HUES64 (cell line): ENCODE data around the gene CCSER1.
A peak's percentile ranks its signal among the peaks of the same experiment; 100 is the strongest.
"Not testable (repeated sequence)": the region's sequence is repeated elsewhere in the genome, so short reads cannot be mapped to it uniquely, and the experiment has no call there.

Source experiments
- H3K27ac ChIP-seq: 2 replicates; pipeline ENCODE4 v1.7.0; 2013; ENCODE audit warnings: low read depth, low read length, inconsistent platforms
- H3K27me3 ChIP-seq: 2 replicates; pipeline ENCODE4 v1.6.1; 2013; ENCODE audit warnings: mild to moderate bottlenecking, low read length; ENCODE audit not compliant: insufficient read depth
- H3K36me3 ChIP-seq: 2 replicates; pipeline ENCODE4 v1.6.1; 2013; ENCODE audit warnings: mild to moderate bottlenecking, low read length; ENCODE audit not compliant: insufficient read depth
- H3K4me1 ChIP-seq: 2 replicates; pipeline ENCODE4 v1.6.1; 2013; ENCODE audit warnings: mild to moderate bottlenecking, low read length, moderate library complexity; ENCODE audit not compliant: insufficient read depth
- H3K4me3 ChIP-seq: 2 replicates; pipeline ENCODE4 v1.5.1; 2013; ENCODE audit warnings: mild to moderate bottlenecking, low read length, moderate library complexity
- H3K9ac ChIP-seq: 2 replicates; pipeline ENCODE4 v1.6.1; 2013; ENCODE audit warnings: mild to moderate bottlenecking, low read depth, low read length
- H3K9me3 ChIP-seq: 2 replicates; pipeline ENCODE4 v1.6.1; 2013; ENCODE audit warnings: low read depth, low read length; ENCODE audit not compliant: insufficient read depth
- WGBS: fragments of 150-250, 120-280 bp; methylation state at CpG from one replicate; pipeline ENCODE4 v1.1.7; 2013; ENCODE audit warnings: missing lambda C conversion rate; 5-methylcytosine and 5-hydroxymethylcytosine counted together

The CCSER1 gene

GRCh38 chr4:90695411-90695810 lies 568.2 kb downstream of the CCSER1 start:
- Histone ChIP-seq H3K9me3 (no peaks in the 10 kb centered on the region), H3K9ac (no peak overlapping the region), H3K27me3 (no peaks in the 10 kb centered on the region), H3K27ac (no peak overlapping the region), H3K4me1 (no peaks in the 10 kb centered on the region), H3K36me3 (no peaks in the 10 kb centered on the region), H3K4me3 (no peak overlapping the region)

DNA sequence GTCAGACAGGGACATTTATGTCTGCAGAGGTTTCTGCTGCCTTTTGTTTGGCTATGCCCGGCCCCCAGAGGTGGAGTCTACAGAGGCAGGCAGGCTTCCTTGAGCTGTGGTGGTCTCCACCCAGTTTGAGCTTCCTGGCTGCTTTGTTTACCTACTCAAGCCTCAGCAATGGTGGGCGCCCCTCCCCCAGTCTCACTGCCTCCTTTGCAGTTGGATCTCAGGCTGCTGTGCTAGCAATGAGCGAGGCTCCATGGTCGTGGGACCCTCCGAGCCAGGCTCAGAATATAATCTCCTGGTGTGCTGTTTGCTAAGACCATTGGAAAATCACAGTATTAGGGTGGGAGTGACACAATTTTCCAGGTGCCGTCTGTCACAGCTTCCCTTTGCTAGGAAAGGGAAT lies 578.3 kb downstream of the CCSER1 start:
- not testable (repeated sequence) for H3K36me3 ChIP-seq, H3K9me3 ChIP-seq, H3K9ac ChIP-seq, H3K27me3 ChIP-seq, H3K27ac ChIP-seq, H3K4me1 ChIP-seq, H3K4me3 ChIP-seq
- 92% methylated on average over 6 of the region's 6 CpGs for WGBS

DNA sequence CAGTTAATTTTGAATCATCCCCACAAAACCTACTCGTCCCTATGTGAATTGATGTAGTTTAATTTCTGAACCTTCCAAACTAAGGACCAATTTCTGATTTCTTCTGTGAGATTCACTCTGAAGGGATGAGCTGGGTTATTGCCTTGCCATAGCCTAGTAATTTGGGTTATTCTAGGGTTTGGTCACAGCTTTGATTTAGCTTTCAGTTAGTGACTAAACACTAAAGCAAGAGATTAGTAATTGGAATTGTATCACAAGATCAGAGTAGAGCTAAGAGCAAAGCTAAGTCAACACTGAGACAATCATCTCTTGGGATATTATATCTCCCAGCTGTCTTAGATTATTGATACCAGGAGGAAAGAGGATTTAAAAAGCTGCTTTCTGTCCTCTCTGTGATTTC lies 588.0 kb downstream of the CCSER1 start:
- 80% methylated on average over 1 of the region's 1 CpG for WGBS
- no peaks in the 10 kb centered on the region for H3K36me3 ChIP-seq

DNA sequence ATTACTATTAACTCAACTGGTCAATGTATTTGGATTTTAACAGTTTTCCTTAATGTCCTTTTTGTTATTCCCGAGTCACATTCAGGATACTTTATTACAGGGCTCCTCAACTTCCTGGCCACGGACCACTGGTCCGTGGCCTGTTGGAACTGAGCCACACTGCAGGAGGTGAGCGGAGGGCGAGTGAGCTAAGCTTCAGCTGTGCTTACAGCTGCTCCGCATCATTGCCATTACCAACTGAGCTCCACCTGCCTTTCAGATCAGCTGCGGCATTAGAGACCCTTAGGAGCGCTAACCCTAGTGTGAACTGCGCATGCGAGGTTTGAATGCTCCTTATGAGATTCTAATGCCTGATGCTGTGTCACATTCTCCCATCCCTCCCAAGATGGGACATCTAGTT lies 591.7 kb downstream of the CCSER1 start:
- Histone ChIP-seq H3K27me3 (no peaks in the 10 kb centered on the region), H3K36me3 (no peaks in the 10 kb centered on the region), H3K4me1 (peaks cover 17% of the 10 kb centered on the region), H3K4me3 (no peak overlapping the region), H3K27ac (no peak overlapping the region), H3K9me3 (no peaks in the 10 kb centered on the region), H3K9ac (no peak overlapping the region)
- WGBS, result 96% methylated on average over 10 of the region's 10 CpGs

More for the DNA sequence above, 588.0 kb downstream of the CCSER1 start:
- no peaks in the 10 kb centered on the region for H3K9me3 ChIP-seq
- H3K27ac ChIP-seq, result no peak overlapping the region
- no peaks in the 10 kb centered on the region for H3K4me1 ChIP-seq
- H3K4me3 ChIP-seq, result no peak overlapping the region
- H3K9ac ChIP-seq, result no peak overlapping the region
- H3K27me3 ChIP-seq, result no peaks in the 10 kb centered on the region

DNA sequence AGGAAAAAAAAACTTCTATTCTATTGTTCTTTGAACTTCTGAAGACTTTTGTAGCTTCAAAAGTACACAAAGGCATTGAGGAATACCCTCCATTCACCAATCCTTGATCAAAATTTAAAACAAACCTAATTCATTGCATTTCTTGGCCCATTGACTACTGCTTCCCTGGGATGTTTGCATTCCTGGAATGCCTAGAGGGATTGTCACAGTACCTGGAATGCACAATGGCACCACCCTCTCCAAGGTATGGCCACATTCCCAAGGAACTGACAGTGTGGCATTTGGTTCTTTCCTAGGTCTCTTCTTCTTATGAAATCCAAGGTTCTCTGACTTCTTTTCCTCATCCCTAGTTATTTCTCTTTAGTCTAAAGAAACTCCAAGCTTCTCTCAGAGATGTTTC lies 600.7 kb downstream of the CCSER1 start:
- Histone ChIP-seq H3K27ac (peak overlapping the region; percentile 73), H3K4me3 (no peak overlapping the region), H3K36me3 (no peaks in the 10 kb centered on the region), H3K27me3 (no peaks in the 10 kb centered on the region), H3K9me3 (no peaks in the 10 kb centered on the region), H3K4me1 (peaks cover 33% of the 10 kb centered on the region), H3K9ac (no peak overlapping the region; the same call in 1 of the 2 replicates)

- Histone ChIP-seq H3K9ac (no peak overlapping the region), H3K27ac (no peak overlapping the region), H3K9me3 (no peaks in the 10 kb centered on the region), H3K4me3 (no peak overlapping the region), H3K27me3 (no peaks in the 10 kb centered on the region), H3K4me1 (peaks cover 21% of the 10 kb centered on the region), H3K36me3 (no peaks in the 10 kb centered on the region)
- WGBS, result 98% methylated on average over 1 of the region's 1 CpG
Observed at GRCh38 chr4:90730752-90731151, 603.6 kb downstream of the CCSER1 start.

- Histone ChIP-seq H3K27ac (no peak overlapping the region), H3K9ac (no peak overlapping the region), H3K4me3 (no peak overlapping the region), H3K27me3 (no peaks in the 10 kb centered on the region), H3K36me3 (no peaks in the 10 kb centered on the region), H3K4me1 (peaks cover 13% of the 10 kb centered on the region), H3K9me3 (no peaks in the 10 kb centered on the region)
- no CpG with 5 or more reads among the region's 1 CpG for WGBS
Observed at GRCh38 chr4:90733211-90733610, 606.0 kb downstream of the CCSER1 start.

DNA sequence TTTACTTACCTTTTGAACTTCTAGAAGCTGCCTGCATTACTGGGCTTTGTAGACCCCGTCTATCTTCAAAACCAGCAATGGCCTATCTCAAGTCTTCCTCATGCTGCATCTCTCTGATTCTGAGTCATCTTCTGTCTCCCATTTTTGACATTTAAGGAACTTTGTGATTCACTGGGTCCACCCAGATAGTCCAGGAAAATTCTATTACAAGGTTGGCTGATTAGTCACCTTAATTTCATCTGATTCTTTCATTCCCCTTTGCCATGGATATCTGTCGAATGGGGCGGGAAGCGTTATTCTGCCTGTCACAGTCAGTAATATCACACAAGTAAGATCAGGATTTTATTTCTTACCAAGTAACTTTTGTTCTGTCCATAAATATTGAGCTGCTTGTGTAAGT lies 618.0 kb downstream of the CCSER1 start:
- Histone ChIP-seq H3K27ac (no peak overlapping the region), H3K9ac (no peak overlapping the region), H3K4me1 (no peaks in the 10 kb centered on the region), H3K36me3 (no peaks in the 10 kb centered on the region), H3K27me3 (no peaks in the 10 kb centered on the region), H3K4me3 (no peak overlapping the region), H3K9me3 (peaks cover 2% of the 10 kb centered on the region; the same call in 1 of the 2 replicates)
- 97% methylated on average over 4 of the region's 4 CpGs for WGBS

DNA sequence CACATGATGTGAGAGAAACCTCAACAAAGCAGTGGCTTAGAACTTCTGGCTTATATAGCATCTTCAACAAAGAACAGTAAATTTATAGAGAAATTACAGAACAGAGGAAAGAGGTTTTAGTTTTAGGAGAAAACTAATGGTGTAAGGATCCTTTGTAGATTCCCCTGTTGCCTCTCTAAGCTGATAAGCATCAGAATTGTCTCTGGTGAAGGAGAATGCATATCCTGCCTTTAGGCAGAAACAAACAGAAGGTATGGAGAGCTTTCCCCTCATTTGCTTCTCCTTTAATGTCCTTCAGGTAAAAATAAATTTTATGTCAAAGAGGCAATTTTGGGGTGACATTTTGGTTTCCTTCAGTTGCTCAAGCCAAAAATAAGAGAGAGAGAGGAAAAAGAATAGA lies 625.9 kb downstream of the CCSER1 start:
- no peaks in the 10 kb centered on the region for H3K36me3 ChIP-seq
- H3K27ac ChIP-seq, result no peak overlapping the region; the same call in 1 of the 2 replicates
- no peak overlapping the region for H3K4me3 ChIP-seq
- H3K4me1 ChIP-seq, result peaks cover 25% of the 10 kb centered on the region
- no peak overlapping the region for H3K9ac ChIP-seq
- H3K9me3 ChIP-seq, result peaks cover 4% of the 10 kb centered on the region; the same call in 1 of the 2 replicates
- H3K27me3 ChIP-seq, result no peaks in the 10 kb centered on the region

DNA sequence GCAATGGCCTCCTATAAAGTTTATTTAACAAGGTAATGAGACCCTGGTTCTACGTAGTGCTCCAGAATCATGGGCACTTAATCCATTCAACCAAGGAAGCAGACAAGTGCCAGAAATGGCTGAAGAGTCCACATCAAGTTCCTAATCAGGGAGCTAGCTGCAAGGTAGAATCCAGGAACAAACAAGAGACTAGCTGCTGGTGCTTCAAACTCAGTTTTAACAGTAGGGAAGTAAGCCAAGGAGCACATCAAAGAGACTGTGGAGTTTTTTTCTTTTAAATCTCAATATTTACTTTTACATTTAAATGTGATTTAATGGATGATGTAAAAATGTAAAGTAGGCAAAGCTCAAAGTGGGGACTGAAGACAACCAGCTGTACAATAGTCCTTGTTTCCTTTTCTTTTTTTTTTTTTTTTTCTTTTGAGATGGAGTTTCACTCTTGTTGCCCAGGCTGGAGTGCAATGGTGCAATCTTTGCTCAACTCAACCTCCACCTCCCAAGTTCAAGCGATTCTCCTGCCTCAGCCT lies 630.4 kb downstream of the CCSER1 start:
- Histone ChIP-seq H3K9ac (no peak overlapping the region), H3K4me3 (no peak overlapping the region)

GRCh38 chr4:90760059-90760458 lies 632.9 kb downstream of the CCSER1 start:
- WGBS, result no CpG with 5 or more reads among the region's 1 CpG
- H3K4me3 ChIP-seq, result no peak overlapping the region
- no peak overlapping the region for H3K9ac ChIP-seq
- H3K36me3 ChIP-seq, result no peaks in the 10 kb centered on the region
- H3K4me1 ChIP-seq, result peaks cover 6% of the 10 kb centered on the region; the same call in 1 of the 2 replicates
- H3K27me3 ChIP-seq, result no peaks in the 10 kb centered on the region
- no peak overlapping the region for H3K27ac ChIP-seq
- no peaks in the 10 kb centered on the region for H3K9me3 ChIP-seq

More for the DNA sequence above, 630.4 kb downstream of the CCSER1 start:
- WGBS, result 98% methylated on average over 2 of the region's 2 CpGs
- Histone ChIP-seq H3K4me1 (peaks cover 17% of the 10 kb centered on the region), H3K36me3 (no peaks in the 10 kb centered on the region), H3K27ac (no peak overlapping the region), H3K27me3 (no peaks in the 10 kb centered on the region), H3K9me3 (no peaks in the 10 kb centered on the region)

DNA sequence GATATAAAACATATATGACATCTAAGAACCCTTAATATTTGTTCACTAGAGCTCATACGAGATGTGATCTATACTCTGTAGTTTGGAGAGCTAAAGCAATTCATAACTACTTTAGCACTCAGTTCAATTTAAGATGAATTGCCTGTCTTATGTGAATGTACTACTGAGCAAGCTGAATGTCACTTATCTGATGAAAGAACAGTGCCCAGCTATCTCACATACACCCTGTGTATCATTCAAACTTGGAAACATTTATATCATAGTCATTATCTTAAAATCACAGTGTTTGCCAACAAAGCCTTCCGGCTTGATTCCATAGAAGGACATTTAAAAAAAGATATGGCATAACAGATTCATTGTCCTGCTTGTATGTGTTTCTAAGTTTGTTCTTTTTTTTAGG lies 639.6 kb downstream of the CCSER1 start:
- WGBS, result 100% methylated on average over 1 of the region's 2 CpGs

More for the DNA sequence above, 639.6 kb downstream of the CCSER1 start:
- no peak overlapping the region for H3K4me3 ChIP-seq
- no peaks in the 10 kb centered on the region for H3K9me3 ChIP-seq
- H3K36me3 ChIP-seq, result no peaks in the 10 kb centered on the region
- no peak overlapping the region for H3K9ac ChIP-seq
- H3K27me3 ChIP-seq, result no peaks in the 10 kb centered on the region
- H3K4me1 ChIP-seq, result 0 out of 2 replicates have a peak, but pooled peaks cover 3% of the 10 kb centered on the region
- H3K27ac ChIP-seq, result no peak overlapping the region
